Measurements from ENCODE around the gene UGT2A1.

DNA sequence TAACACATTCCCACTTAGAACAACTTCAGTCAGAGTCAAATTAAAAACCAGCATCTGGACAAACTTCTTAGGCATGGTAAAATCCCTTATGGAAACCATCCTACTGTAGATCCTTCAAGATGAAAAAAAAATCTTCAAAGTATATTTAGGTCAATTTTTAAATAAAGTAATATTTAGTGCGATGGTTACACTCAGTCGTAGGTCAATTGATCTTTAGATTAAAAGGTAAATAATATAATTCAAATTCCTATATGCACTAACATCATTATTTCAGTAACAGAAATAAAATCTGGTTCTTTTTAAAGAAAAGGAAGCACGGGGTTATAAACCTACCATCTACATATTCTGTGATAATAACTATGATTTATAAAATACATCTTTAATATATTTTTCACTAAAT is 13.5 kb downstream of the UGT2A1 start, which contains the start of gene UGT2A2:
- TF ChIP-seq, protein P1, sequence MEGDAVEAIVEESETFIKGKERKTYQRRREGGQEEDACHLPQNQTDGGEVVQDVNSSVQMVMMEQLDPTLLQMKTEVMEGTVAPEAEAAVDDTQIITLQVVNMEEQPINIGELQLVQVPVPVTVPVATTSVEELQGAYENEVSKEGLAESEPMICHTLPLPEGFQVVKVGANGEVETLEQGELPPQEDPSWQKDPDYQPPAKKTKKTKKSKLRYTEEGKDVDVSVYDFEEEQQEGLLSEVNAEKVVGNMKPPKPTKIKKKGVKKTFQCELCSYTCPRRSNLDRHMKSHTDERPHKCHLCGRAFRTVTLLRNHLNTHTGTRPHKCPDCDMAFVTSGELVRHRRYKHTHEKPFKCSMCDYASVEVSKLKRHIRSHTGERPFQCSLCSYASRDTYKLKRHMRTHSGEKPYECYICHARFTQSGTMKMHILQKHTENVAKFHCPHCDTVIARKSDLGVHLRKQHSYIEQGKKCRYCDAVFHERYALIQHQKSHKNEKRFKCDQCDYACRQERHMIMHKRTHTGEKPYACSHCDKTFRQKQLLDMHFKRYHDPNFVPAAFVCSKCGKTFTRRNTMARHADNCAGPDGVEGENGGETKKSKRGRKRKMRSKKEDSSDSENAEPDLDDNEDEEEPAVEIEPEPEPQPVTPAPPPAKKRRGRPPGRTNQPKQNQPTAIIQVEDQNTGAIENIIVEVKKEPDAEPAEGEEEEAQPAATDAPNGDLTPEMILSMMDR (IDR thresholded peaks at IDR 0.05; ENCODE audit: borderline replicate concordance, extremely low read depth, low read length, poor library complexity, severe bottlenecking), result no peak
- no peak for TF ChIP-seq EZH2 (IDR thresholded peaks at IDR 0.05; ENCODE audit: borderline replicate concordance, low read depth, low read length, severe bottlenecking)

All from DND-41 (cell line).